Left hindlimb (tissue), 1 donor: Measurements from ENCODE around the gene GALNT2.

Source experiments
- DNase-seq: peaks from one replicate; pipeline ENCODE4 v3.0.0-alpha.2; 2018

GALNT2 gene

GRCh38 chr1:230171356-230172015, 104.4 kb downstream of the GALNT2 start:
- DNase-seq, result no peak

- no peak for DNase-seq
Observed at GRCh38 chr1:230172016-230172537, 105.0 kb downstream of the GALNT2 start.

GRCh38 chr1:230173187-230173975, 106.3 kb downstream of the GALNT2 start:
- DNase-seq, result no peak

GRCh38 chr1:230174041-230174440, 107.0 kb downstream of the GALNT2 start:
- no peak for DNase-seq

GRCh38 chr1:230174471-230175162, 107.6 kb downstream of the GALNT2 start:
- no peak for DNase-seq

GRCh38 chr1:230175163-230175747, 108.2 kb downstream of the GALNT2 start:
- DNase-seq, result no peak

GRCh38 chr1:230175839-230176238, 108.8 kb downstream of the GALNT2 start:
- DNase-seq, result no peak

- DNase-seq, result no peak
Observed at GRCh38 chr1:230176326-230176725, 109.3 kb downstream of the GALNT2 start.

GRCh38 chr1:230176871-230177411, 109.9 kb downstream of the GALNT2 start:
- DNase-seq, result peak; percentile 72

- no peak for DNase-seq
Observed at GRCh38 chr1:230179249-230179648, 112.2 kb downstream of the GALNT2 start.

GRCh38 chr1:230185076-230186001, 118.3 kb downstream of the GALNT2 start:
- DNase-seq, result no peak

- no peak for DNase-seq
Observed at GRCh38 chr1:230186003-230186863, 119.2 kb downstream of the GALNT2 start.

- no peak for DNase-seq
Observed at GRCh38 chr1:230186874-230187273, 119.8 kb downstream of the GALNT2 start.

- DNase-seq, result no peak
Observed at GRCh38 chr1:230187290-230187689, 120.3 kb downstream of the GALNT2 start.

GRCh38 chr1:230188826-230189225, 121.8 kb downstream of the GALNT2 start:
- DNase-seq, result no peak

- DNase-seq, result no peak
Observed at GRCh38 chr1:230189341-230189740, 122.3 kb downstream of the GALNT2 start.

GRCh38 chr1:230189824-230190223, 122.8 kb downstream of the GALNT2 start:
- DNase-seq, result no peak

- no peak for DNase-seq
Observed at GRCh38 chr1:230191079-230191804, 124.2 kb downstream of the GALNT2 start.

- DNase-seq, result no peak
Observed at GRCh38 chr1:230191855-230192254, 124.8 kb downstream of the GALNT2 start.

GRCh38 chr1:230194525-230194924, 127.5 kb downstream of the GALNT2 start:
- DNase-seq, result no peak
